ENCODE results near the gene JAKMIP3. TPM values are rescaled to one million over a fixed set of nuclear protein-coding genes. Genes with fewer than 3 reads are reported as not detected.

The JAKMIP3 gene
- total RNA-seq, 1 experiment from 2014 or later, result not detected

GRCh38 chr10:132058793-132059759, 6.7 kb upstream of the JAKMIP3 start:
- intact Hi-C loops (cut with micrococcal nuclease), result no loop called here
- H3K36me3 Mint-ChIP-seq (ENCODE audit: insufficient read depth, unreplicated experiment), result no peaks in the 10 kb centered on the region
- POLR2A ChIA-PET, result no interaction called here

DNA sequence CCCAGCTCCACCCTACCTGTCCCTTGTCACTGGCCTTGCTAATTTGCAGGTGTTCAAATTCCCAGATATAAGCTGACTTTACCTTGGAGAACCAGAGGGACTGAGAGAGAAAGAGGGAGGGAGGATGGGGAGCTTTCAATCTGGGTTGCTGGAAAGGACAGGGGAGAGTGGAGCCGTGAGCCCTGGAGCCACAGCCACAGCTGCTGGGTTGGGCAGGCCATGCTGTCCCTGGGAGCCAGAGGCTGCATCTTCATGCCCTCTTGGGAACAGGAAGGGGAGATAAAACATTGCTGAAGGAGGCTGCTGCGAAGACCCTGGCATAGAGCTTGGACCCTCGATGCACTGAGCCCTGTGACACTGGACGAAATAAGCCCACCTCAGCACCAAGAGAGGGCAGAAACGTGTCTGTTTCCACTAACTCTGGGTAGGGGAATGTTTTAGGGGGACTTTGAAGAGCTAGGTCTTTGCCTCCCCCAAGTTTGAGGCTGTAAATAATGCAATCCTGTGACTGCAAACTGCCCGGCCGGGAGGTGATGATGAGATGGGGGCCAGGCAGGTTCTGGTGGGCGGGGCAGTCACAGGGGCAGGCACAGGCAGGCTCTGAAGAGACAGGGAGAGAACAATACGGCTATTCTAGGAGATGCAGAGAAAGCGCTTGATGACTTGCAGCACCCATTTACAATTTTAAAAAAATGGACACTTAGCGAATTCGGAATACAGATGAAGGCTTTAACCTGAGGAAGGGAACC, 5.8 kb upstream of the JAKMIP3 start:
- no peak for TF ChIP-seq CTCF (IDR thresholded peaks at IDR 0.05; ENCODE audit: unreplicated experiment)
- ChIA-PET CTCF (interaction anchor here (0.7 kb wide), 1 partner anchor 15 kb away, joined by 3 read pairs; no protein-coding TSS in a partner anchor), POLR2A (no interaction called here)
- no TSS peak for BruUV-seq (replicated peaks)
- Mint-ChIP-seq H3K27ac (ENCODE audit: low read depth, unreplicated experiment) (no peak overlapping the region), H3K9me3 (ENCODE audit: unreplicated experiment) (no peaks in the 10 kb centered on the region), H3K4me3 (ENCODE audit: unreplicated experiment) (no peak overlapping the region), H3K27me3 (ENCODE audit: insufficient read depth, unreplicated experiment) (no peaks in the 10 kb centered on the region), H3K36me3 (ENCODE audit: insufficient read depth, unreplicated experiment) (no peaks in the 10 kb centered on the region), H3K4me1 (ENCODE audit: insufficient read depth, unreplicated experiment) (no peaks in the 10 kb centered on the region)
- intact Hi-C loops (cut with micrococcal nuclease), result no loop called here
- no peak for DNase-seq (ENCODE audit: unreplicated experiment)

More at GRCh38 chr10:132058793-132059759, 6.7 kb upstream of the JAKMIP3 start:
- Mint-ChIP-seq H3K27ac (ENCODE audit: low read depth, unreplicated experiment) (no peak overlapping the region), H3K9me3 (ENCODE audit: unreplicated experiment) (no peaks in the 10 kb centered on the region), H3K4me3 (ENCODE audit: unreplicated experiment) (no peak overlapping the region), H3K4me1 (ENCODE audit: insufficient read depth, unreplicated experiment) (no peaks in the 10 kb centered on the region), H3K27me3 (ENCODE audit: insufficient read depth, unreplicated experiment) (no peaks in the 10 kb centered on the region)
- BruUV-seq (replicated peaks), result no TSS peak
- DNase-seq (ENCODE audit: unreplicated experiment), result no peak
- CTCF ChIA-PET, result interaction anchor here (0.6 kb wide), 1 partner anchor 448 kb away, joined by 3 read pairs; no protein-coding TSS in a partner anchor
- no peak for TF ChIP-seq CTCF (IDR thresholded peaks at IDR 0.05; ENCODE audit: unreplicated experiment)

DNA sequence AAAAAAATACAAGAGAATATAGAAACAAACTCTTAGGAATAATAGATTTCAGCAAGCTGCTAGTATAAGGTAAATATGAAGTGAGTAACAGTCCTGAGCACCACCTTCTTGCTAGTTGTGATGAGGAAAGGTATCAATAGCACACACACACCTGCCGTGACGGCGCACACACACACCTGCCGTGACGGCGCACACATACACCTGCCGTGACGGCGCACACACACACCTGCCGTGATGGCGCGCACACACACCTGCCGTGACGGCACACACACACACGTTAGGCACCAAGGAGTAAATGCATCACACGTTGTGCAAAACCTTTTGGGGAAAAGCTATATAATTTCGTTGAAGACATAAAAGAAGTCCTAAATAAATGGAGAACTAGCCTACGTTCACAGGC, 4.7 kb upstream of the JAKMIP3 start:
- Mint-ChIP-seq H3K4me3 (ENCODE audit: unreplicated experiment) (no peak overlapping the region), H3K4me1 (ENCODE audit: insufficient read depth, unreplicated experiment) (no peaks in the 10 kb centered on the region), H3K9me3 (ENCODE audit: unreplicated experiment) (no peaks in the 10 kb centered on the region), H3K36me3 (ENCODE audit: insufficient read depth, unreplicated experiment) (no peaks in the 10 kb centered on the region), H3K27me3 (ENCODE audit: insufficient read depth, unreplicated experiment) (no peaks in the 10 kb centered on the region), H3K27ac (ENCODE audit: low read depth, unreplicated experiment) (no peak overlapping the region)
- ChIA-PET POLR2A (no interaction called here), CTCF (no interaction called here)
- intact Hi-C loops (cut with micrococcal nuclease), result no loop called here
- no peak for DNase-seq (ENCODE audit: unreplicated experiment)
- BruUV-seq (replicated peaks), result no TSS peak
- TF ChIP-seq CTCF (IDR thresholded peaks at IDR 0.05; ENCODE audit: unreplicated experiment), result no peak

- Mint-ChIP-seq H3K4me1 (ENCODE audit: insufficient read depth, unreplicated experiment) (no peaks in the 10 kb centered on the region), H3K27ac (ENCODE audit: low read depth, unreplicated experiment) (no peak overlapping the region), H3K4me3 (ENCODE audit: unreplicated experiment) (no peak overlapping the region), H3K36me3 (ENCODE audit: insufficient read depth, unreplicated experiment) (no peaks in the 10 kb centered on the region), H3K9me3 (ENCODE audit: unreplicated experiment) (no peaks in the 10 kb centered on the region), H3K27me3 (ENCODE audit: insufficient read depth, unreplicated experiment) (no peaks in the 10 kb centered on the region)
- no peak for TF ChIP-seq CTCF (IDR thresholded peaks at IDR 0.05; ENCODE audit: unreplicated experiment)
- no TSS peak for BruUV-seq (replicated peaks)
- POLR2A ChIA-PET, result no interaction called here
- intact Hi-C loops (cut with micrococcal nuclease), result no loop called here
- DNase-seq (ENCODE audit: unreplicated experiment), result no peak
- CTCF ChIA-PET, result no interaction called here
These were observed 4.3 kb upstream of the JAKMIP3 start for GRCh38 chr10:132061465-132061864.
